HEK293 (cell line): Measurements from ENCODE around the gene PRSS53.

Source experiments
- CTCF ChIA-PET: fragments of 350-600 bp; formaldehyde crosslinking; extraction: SDS; loops from one replicate; lab custom pipeline; 2021; ENCODE audit warnings: antibody characterized with exemption; lab: Yijun Ruan, JAX
- POLR2A ChIA-PET: fragments of 300-600 bp; formaldehyde crosslinking; extraction: SDS; loops from one replicate; lab custom pipeline; 2020; ENCODE audit warnings: antibody characterized with exemption, inconsistent platforms; lab: Yijun Ruan, JAX
- H3K27ac ChIP-seq: fragments of 200-500 bp; sonication (Bioruptor generic); 2 replicates; pipeline ENCODE4 v1.5.1; 2014; ENCODE audit warnings: low read depth, low read length, control low read depth, inconsistent platforms; ENCODE audit errors: extremely low read depth
- H3K36me3 ChIP-seq, 2 experiments: fragments of 200-500 bp in 1 of 2; sonication (Bioruptor generic) in 1 of 2; 1 replicate in 1 of 2; 2 replicates in 1 of 2; pipeline ENCODE4 v1.5.1; 2014 to 2017; ENCODE audit warnings: inconsistent platforms in 2 of 2, low read length in 2 of 2; ENCODE audit not compliant: control insufficient read depth in 2 of 2, insufficient read depth in 1 of 2
- H3K4me1 ChIP-seq: fragments of 200-500 bp; sonication (Bioruptor generic); 2 replicates; pipeline ENCODE4 v1.5.1; 2014; ENCODE audit warnings: mild to moderate bottlenecking, low read length, inconsistent platforms; ENCODE audit not compliant: control insufficient read depth, insufficient read depth
- H3K4me3 ChIP-seq: 2 replicates; pipeline ENCODE4 v1.5.1; 2011; ENCODE audit warnings: low read depth, mild to moderate bottlenecking, control low read depth, low read length, moderate library complexity
- H3K9me3 ChIP-seq: fragments of 200-500 bp; sonication (Bioruptor generic); 2 replicates; pipeline ENCODE4 v1.5.1; 2014; ENCODE audit warnings: low read depth, low read length, inconsistent platforms; ENCODE audit not compliant: control insufficient read depth, insufficient read depth
- BCL11A ChIP-seq: fragments of 450-650 bp; formaldehyde crosslinking; IDR thresholded peaks from 2 replicates; pipeline ENCODE4 v1.5.1; 2016; ENCODE audit warnings: low read depth, missing biosample characterization, missing genetic modification characterization
- IKZF3 ChIP-seq: fragments of 450-650 bp; IDR thresholded peaks from 2 replicates; pipeline ENCODE4 v1.5.0; 2018; ENCODE audit warnings: missing biosample characterization, mild to moderate bottlenecking, missing genetic modification characterization, moderate library complexity
- KLF10 ChIP-seq: fragments of 450-650 bp; IDR thresholded peaks from 2 replicates; pipeline ENCODE4 v1.5.1; 2018; ENCODE audit warnings: missing biosample characterization, mild to moderate bottlenecking, missing genetic modification characterization
- KLF9 ChIP-seq: fragments of 450-650 bp; formaldehyde crosslinking; IDR thresholded peaks from 2 replicates; pipeline ENCODE4 v1.5.1; 2016; ENCODE audit warnings: missing biosample characterization, missing genetic modification characterization, low read depth
- MZF1 ChIP-seq: fragments of 450-650 bp; formaldehyde crosslinking; IDR thresholded peaks from 2 replicates; pipeline ENCODE4 v1.5.1; 2017; ENCODE audit warnings: missing biosample characterization, missing genetic modification characterization, borderline replicate concordance
- PRDM1 ChIP-seq: fragments of 450-650 bp; formaldehyde crosslinking; IDR thresholded peaks from 2 replicates; pipeline ENCODE4; 2016; ENCODE audit warnings: missing biosample characterization, missing genetic modification characterization
- REPIN1 ChIP-seq: fragments of 450-650 bp; formaldehyde crosslinking; IDR thresholded peaks from 2 replicates; pipeline ENCODE4 v1.5.1; 2017; ENCODE audit warnings: missing biosample characterization, missing genetic modification characterization, low read depth
- SP2 ChIP-seq: fragments of 450-650 bp; formaldehyde crosslinking; IDR thresholded peaks from 2 replicates; pipeline ENCODE4 v1.5.1; 2016; ENCODE audit warnings: missing biosample characterization, missing genetic modification characterization
- SP3 ChIP-seq: fragments of 450-650 bp; formaldehyde crosslinking; IDR thresholded peaks from 2 replicates; pipeline ENCODE4 v1.5.1; 2016; ENCODE audit warnings: missing biosample characterization, missing genetic modification characterization
- ZBTB21 ChIP-seq: fragments of 450-650 bp; formaldehyde crosslinking; IDR thresholded peaks from 2 replicates; pipeline ENCODE4 v1.5.1; 2017; ENCODE audit warnings: missing biosample characterization, missing genetic modification characterization
- ZFHX2 ChIP-seq: fragments of 450-650 bp; formaldehyde crosslinking; conservative IDR thresholded peaks from 2 replicates; pipeline ENCODE4 v1.5.1; 2016; ENCODE audit warnings: missing biosample characterization, missing genetic modification characterization
- ZFP3 ChIP-seq: fragments of 450-650 bp; formaldehyde crosslinking; IDR thresholded peaks from 2 replicates; pipeline ENCODE4 v1.5.1; 2016; ENCODE audit warnings: low read depth, missing biosample characterization, missing genetic modification characterization
- ZNF433 ChIP-seq: fragments of 450-650 bp; formaldehyde crosslinking; IDR thresholded peaks from 2 replicates; pipeline ENCODE4 v1.5.1; 2016; ENCODE audit warnings: missing biosample characterization, missing genetic modification characterization, low read depth
- ZNF768 ChIP-seq: fragments of 450-650 bp; formaldehyde crosslinking; IDR thresholded peaks from 2 replicates; pipeline ENCODE4 v1.5.1; 2018; ENCODE audit warnings: missing biosample characterization, mild to moderate bottlenecking, missing genetic modification characterization
- ZSCAN16 ChIP-seq: fragments of 450-650 bp; formaldehyde crosslinking; IDR thresholded peaks from 2 replicates; pipeline ENCODE4 v1.5.1; 2016; ENCODE audit warnings: missing biosample characterization, missing genetic modification characterization
- TF ChIP-seq, protein P1 (sequence below): fragments of 450-650 bp; formaldehyde crosslinking; IDR thresholded peaks from 2 replicates; pipeline ENCODE4 v1.5.1; 2016; ENCODE audit warnings: missing biosample characterization, missing genetic modification characterization
- TF ChIP-seq, protein P2 (sequence below): fragments of 450-650 bp; formaldehyde crosslinking; IDR thresholded peaks from 2 replicates; pipeline ENCODE4; 2016; ENCODE audit warnings: missing biosample characterization, missing genetic modification characterization
- TF ChIP-seq, protein P3 (sequence below): fragments of 450-650 bp; formaldehyde crosslinking; conservative IDR thresholded peaks from 2 replicates; pipeline ENCODE4 v1.5.1; 2016; ENCODE audit warnings: low read depth, missing biosample characterization, missing genetic modification characterization
- TF ChIP-seq, protein P4 (sequence below): fragments of 450-650 bp; formaldehyde crosslinking; IDR thresholded peaks from 2 replicates; pipeline ENCODE4 v1.5.1; 2016; ENCODE audit warnings: missing biosample characterization, missing genetic modification characterization

The PRSS53 gene

DNA sequence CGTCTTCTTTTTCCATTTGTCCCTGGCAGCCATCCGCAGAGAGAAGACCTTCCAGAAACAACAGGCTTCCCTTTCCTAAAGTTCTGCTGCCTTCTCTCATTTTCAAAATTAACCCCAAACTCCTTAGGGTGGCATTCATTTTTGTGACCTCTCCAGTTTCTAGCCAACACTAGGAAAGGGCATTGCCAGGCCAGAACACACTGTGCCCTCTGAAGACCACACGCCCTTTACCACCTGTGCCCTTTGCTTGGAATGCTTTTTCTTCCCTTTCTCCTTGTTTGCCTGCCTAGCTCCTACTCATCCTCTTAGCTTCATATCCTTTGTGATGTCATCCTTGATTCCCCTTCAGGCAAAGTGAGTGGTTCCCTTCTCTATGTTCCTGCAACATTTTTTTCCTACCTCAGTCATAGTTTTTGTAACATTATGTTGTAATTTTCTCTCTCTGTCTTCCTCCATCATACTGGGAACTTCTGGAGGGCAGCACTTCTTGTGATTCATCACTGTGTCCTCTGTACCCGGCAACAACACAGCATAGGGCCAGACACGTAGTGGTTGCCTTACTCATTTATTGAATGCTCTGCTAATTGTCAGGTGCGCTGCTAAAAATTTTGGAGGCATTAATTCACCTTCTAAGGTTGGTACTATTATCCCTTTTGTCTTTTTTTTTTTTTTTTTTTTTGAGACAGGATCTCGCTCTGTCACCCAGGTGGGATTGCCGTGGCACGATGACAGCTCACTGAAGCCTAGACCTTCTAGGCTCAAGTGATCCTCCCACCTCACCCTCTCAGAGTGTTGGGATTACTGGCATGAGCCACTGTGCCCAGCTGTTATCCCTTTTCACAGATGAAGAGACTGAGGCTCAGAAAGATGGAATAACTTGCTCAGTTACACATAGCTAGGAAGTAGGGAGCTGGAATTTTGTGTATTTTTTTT, 29.7 kb upstream of the PRSS53 start:
- H3K4me3 ChIP-seq = peak overlapping the region; percentile 75
- no peaks in the 10 kb centered on the region for H3K9me3 ChIP-seq
- TF ChIP-seq ZNF768 (tag by site-specific recombination) (no peak), PRDM1 (tag by site-specific recombination) (peak; percentile 38), ZSCAN16 (tag by site-specific recombination) (no peak)
- TF ChIP-seq, protein P1, sequence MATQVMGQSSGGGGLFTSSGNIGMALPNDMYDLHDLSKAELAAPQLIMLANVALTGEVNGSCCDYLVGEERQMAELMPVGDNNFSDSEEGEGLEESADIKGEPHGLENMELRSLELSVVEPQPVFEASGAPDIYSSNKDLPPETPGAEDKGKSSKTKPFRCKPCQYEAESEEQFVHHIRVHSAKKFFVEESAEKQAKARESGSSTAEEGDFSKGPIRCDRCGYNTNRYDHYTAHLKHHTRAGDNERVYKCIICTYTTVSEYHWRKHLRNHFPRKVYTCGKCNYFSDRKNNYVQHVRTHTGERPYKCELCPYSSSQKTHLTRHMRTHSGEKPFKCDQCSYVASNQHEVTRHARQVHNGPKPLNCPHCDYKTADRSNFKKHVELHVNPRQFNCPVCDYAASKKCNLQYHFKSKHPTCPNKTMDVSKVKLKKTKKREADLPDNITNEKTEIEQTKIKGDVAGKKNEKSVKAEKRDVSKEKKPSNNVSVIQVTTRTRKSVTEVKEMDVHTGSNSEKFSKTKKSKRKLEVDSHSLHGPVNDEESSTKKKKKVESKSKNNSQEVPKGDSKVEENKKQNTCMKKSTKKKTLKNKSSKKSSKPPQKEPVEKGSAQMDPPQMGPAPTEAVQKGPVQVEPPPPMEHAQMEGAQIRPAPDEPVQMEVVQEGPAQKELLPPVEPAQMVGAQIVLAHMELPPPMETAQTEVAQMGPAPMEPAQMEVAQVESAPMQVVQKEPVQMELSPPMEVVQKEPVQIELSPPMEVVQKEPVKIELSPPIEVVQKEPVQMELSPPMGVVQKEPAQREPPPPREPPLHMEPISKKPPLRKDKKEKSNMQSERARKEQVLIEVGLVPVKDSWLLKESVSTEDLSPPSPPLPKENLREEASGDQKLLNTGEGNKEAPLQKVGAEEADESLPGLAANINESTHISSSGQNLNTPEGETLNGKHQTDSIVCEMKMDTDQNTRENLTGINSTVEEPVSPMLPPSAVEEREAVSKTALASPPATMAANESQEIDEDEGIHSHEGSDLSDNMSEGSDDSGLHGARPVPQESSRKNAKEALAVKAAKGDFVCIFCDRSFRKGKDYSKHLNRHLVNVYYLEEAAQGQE = no peak
- POLR2A ChIA-PET = interaction anchor here (0.8 to 2.1 kb wide), 29 partner anchors 7 to 756 kb away, joined by 3 to 104 read pairs (median 5); partner anchors contain the start of genes FUS, ORAI3, PRSS8 and STX4
- peak overlapping the region; percentile 57 for H3K27ac ChIP-seq
- H3K4me1 ChIP-seq = peaks cover 4% of the 10 kb centered on the region; the same call in 1 of the 2 replicates
- peaks cover 31 to 42% of the 10 kb centered on the region in 2 experiments for H3K36me3 ChIP-seq
- CTCF ChIA-PET = interaction anchor here (0.5 to 2.9 kb wide), 6 partner anchors 24 to 217 kb away, joined by 3 to 24 read pairs (median 3); partner anchors contain the start of gene HSD3B7

DNA sequence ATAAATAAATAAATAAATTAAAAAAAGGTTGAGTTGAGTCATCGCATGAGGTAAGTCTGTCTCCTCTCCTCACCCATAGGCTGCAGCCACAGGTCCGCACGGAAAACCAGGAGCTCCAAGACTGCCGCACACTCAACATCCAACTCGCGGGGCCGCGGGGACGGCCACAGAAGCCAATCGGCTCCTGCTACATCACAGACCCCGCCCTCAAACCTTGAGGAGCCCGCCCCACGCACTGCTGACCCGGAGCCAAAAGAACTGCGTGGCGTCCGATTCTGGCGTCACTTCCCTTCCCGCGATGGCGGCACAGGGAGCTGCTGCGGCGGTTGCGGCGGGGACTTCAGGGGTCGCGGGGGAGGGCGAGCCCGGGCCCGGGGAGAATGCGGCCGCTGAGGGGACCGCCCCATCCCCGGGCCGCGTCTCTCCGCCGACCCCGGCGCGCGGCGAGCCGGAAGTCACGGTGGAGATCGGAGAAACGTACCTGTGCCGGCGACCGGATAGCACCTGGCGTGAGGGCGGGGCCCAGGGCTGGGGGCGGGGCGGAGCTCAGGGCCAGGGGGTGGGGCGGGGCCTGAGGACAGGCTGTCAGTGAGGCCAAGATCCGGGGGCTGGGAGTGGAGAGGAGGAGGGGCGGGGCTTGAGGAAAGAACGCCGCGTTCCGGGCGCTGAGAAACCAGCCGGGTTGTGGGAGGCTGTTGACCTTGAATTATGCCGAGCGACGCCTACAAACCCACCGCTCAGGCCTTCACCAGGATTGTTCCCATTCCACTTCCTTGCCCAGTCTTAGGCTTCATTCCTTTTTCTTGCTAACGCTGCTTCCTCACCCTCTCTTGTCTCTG, 28.9 kb upstream of the PRSS53 start, which contains the start of gene KAT8:
Gene KAT8, plus strand, starts transcription at position 281 of the 839 bp plus-strand sequence. Its CDS starts 18 bp downstream, at position 299.
- peak within 1 kb of the TSS; percentile 57 for H3K27ac ChIP-seq
- CTCF ChIA-PET = interaction anchor here (0.6 to 2.9 kb wide), 5 partner anchors 25 to 261 kb away, joined by 3 to 24 read pairs (median 3); partner anchors contain the start of gene HSD3B7
- TF ChIP-seq ZNF433 (tag by site-specific recombination) (peak; percentile 64), REPIN1 (tag by site-specific recombination) (no peak), KLF9 (tag by site-specific recombination) (peak; percentile 64), ZFP3 (tag by site-specific recombination) (no peak), ZBTB21 (tag by site-specific recombination) (peak; percentile 89), SP3 (peak; percentile 88), ZFHX2 (tag by site-specific recombination) (peak; percentile 60), SP2 (peak; percentile 93), BCL11A (tag by site-specific recombination) (no peak), KLF10 (peak; percentile 60; the same call in 1 of the 2 replicates), IKZF3 (0 out of 2 replicates have a peak, but pooled peaks have one; percentile 40), MZF1 (tag by site-specific recombination) (peak; percentile 53; the same call in 1 of the 2 replicates)
- TF ChIP-seq, protein P2, sequence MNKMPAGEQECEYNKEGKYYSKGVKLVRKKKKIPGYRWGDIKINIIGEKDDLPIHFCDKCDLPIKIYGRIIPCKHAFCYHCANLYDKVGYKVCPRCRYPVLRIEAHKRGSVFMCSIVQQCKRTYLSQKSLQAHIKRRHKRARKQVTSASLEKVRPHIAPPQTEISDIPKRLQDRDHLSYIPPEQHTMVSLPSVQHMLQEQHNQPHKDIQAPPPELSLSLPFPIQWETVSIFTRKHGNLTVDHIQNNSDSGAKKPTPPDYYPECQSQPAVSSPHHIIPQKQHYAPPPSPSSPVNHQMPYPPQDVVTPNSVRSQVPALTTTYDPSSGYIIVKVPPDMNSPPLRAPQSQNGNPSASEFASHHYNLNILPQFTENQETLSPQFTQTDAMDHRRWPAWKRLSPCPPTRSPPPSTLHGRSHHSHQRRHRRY (tag by site-specific recombination) = no peak
- TF ChIP-seq, protein P3, sequence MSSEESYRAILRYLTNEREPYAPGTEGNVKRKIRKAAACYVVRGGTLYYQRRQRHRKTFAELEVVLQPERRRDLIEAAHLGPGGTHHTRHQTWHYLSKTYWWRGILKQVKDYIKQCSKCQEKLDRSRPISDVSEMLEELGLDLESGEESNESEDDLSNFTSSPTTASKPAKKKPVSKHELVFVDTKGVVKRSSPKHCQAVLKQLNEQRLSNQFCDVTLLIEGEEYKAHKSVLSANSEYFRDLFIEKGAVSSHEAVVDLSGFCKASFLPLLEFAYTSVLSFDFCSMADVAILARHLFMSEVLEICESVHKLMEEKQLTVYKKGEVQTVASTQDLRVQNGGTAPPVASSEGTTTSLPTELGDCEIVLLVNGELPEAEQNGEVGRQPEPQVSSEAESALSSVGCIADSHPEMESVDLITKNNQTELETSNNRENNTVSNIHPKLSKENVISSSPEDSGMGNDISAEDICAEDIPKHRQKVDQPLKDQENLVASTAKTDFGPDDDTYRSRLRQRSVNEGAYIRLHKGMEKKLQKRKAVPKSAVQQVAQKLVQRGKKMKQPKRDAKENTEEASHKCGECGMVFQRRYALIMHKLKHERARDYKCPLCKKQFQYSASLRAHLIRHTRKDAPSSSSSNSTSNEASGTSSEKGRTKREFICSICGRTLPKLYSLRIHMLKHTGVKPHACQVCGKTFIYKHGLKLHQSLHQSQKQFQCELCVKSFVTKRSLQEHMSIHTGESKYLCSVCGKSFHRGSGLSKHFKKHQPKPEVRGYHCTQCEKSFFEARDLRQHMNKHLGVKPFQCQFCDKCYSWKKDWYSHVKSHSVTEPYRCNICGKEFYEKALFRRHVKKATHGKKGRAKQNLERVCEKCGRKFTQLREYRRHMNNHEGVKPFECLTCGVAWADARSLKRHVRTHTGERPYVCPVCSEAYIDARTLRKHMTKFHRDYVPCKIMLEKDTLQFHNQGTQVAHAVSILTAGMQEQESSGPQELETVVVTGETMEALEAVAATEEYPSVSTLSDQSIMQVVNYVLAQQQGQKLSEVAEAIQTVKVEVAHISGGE (tag by site-specific recombination) = peak; percentile 88
- TF ChIP-seq, protein P4, sequence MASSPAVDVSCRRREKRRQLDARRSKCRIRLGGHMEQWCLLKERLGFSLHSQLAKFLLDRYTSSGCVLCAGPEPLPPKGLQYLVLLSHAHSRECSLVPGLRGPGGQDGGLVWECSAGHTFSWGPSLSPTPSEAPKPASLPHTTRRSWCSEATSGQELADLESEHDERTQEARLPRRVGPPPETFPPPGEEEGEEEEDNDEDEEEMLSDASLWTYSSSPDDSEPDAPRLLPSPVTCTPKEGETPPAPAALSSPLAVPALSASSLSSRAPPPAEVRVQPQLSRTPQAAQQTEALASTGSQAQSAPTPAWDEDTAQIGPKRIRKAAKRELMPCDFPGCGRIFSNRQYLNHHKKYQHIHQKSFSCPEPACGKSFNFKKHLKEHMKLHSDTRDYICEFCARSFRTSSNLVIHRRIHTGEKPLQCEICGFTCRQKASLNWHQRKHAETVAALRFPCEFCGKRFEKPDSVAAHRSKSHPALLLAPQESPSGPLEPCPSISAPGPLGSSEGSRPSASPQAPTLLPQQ (tag by site-specific recombination) = peak; percentile 27; the same call in 1 of the 2 replicates

More for the DNA sequence above, 28.9 kb upstream of the PRSS53 start, which contains the start of gene KAT8:
- Histone ChIP-seq H3K36me3 (peaks cover 29 to 49% of the 10 kb centered on the region in 2 experiments), H3K9me3 (no peaks in the 10 kb centered on the region), H3K4me1 (peaks cover 4% of the 10 kb centered on the region; the same call in 1 of the 2 replicates), H3K4me3 (peak within 1 kb of the TSS; percentile 75)
- POLR2A ChIA-PET = interaction anchor here (0.7 to 2.1 kb wide), 41 partner anchors 8 to 757 kb away, joined by 3 to 104 read pairs (median 4); partner anchors contain the start of genes FUS, ORAI3, PRSS53 and PRSS8
